Measurements from ENCODE around the gene CPD. TPM values are rescaled to one million over a fixed set of nuclear protein-coding genes. Genes with fewer than 3 reads are reported as not detected.

The CPD gene
- total RNA-seq, 2 experiments from 2014 or later, result 29.0 to 36.3 TPM

GRCh38 chr17:30388321-30389179 lies 9.8 kb downstream of the CPD start:
- DNase-seq, result no peak
- Mint-ChIP-seq H3K9me3 (ENCODE audit: low read depth) (no peaks in the 10 kb centered on the region), H3K4me3 (no peak overlapping the region), H3K36me3 (ENCODE audit: low read depth) (peaks cover 30% of the 10 kb centered on the region), H3K27me3 (no peaks in the 10 kb centered on the region), H3K27ac (no peak overlapping the region), H3K4me1 (peaks cover 4% of the 10 kb centered on the region)
- ChIA-PET POLR2A (interaction anchor here (0.5 kb wide), 1 partner anchor 25 kb away, joined by 3 read pairs; no protein-coding TSS in a partner anchor), CTCF (interaction anchor here (0.8 to 1.6 kb wide), 4 partner anchors 8 to 52 kb away, joined by 3 to 6 read pairs (median 4); no protein-coding TSS in a partner anchor)
- intact Hi-C loops (cut with DNase I, micrococcal nuclease), result no loop called here
- no peak for ATAC-seq

- intact Hi-C loops (cut with DNase I, micrococcal nuclease), result no loop called here
- CTCF ChIA-PET, result interaction anchor here (0.6 kb wide), 1 partner anchor 1107 kb away, joined by 3 read pairs; no protein-coding TSS in a partner anchor
- no peak for ATAC-seq
- Mint-ChIP-seq H3K4me1 (peaks cover 10% of the 10 kb centered on the region), H3K9me3 (ENCODE audit: low read depth) (no peaks in the 10 kb centered on the region), H3K36me3 (ENCODE audit: low read depth) (peaks cover 35% of the 10 kb centered on the region), H3K4me3 (no peak overlapping the region), H3K27me3 (no peaks in the 10 kb centered on the region), H3K27ac (no peak overlapping the region)
- POLR2A ChIA-PET, result no interaction called here
- no peak for DNase-seq
Observed at GRCh38 chr17:30389756-30390300, 11.1 kb downstream of the CPD start.

GRCh38 chr17:30391534-30391933 lies 12.8 kb downstream of the CPD start:
- DNase-seq (no peak), ATAC-seq (no peak)
- peaks cover 28% of the 10 kb centered on the region for H3K36me3 Mint-ChIP-seq (ENCODE audit: low read depth)
- POLR2A ChIA-PET, result no interaction called here
- H3K9me3 Mint-ChIP-seq (ENCODE audit: low read depth), result no peaks in the 10 kb centered on the region
- H3K4me1 Mint-ChIP-seq, result peaks cover 19% of the 10 kb centered on the region
- CTCF ChIA-PET, result interaction anchor here (0.7 kb wide), 1 partner anchor 10 kb away, joined by 3 read pairs; no protein-coding TSS in a partner anchor
- no peaks in the 10 kb centered on the region for H3K27me3 Mint-ChIP-seq
- intact Hi-C loops (cut with DNase I, micrococcal nuclease), result no loop called here
- H3K4me3 Mint-ChIP-seq, result no peak overlapping the region
- H3K27ac Mint-ChIP-seq, result no peak overlapping the region

GRCh38 chr17:30393491-30393890 lies 14.8 kb downstream of the CPD start:
- H3K27me3 Mint-ChIP-seq, result no peaks in the 10 kb centered on the region
- no peak overlapping the region for H3K27ac Mint-ChIP-seq
- no peak for DNase-seq
- ChIA-PET CTCF (interaction anchor here (0.9 to 2.4 kb wide), 4 partner anchors 9 to 285 kb away, joined by 3 to 6 read pairs (median 4); no protein-coding TSS in a partner anchor), POLR2A (no interaction called here)
- H3K4me1 Mint-ChIP-seq, result peaks cover 23% of the 10 kb centered on the region
- peaks cover 26% of the 10 kb centered on the region for H3K36me3 Mint-ChIP-seq (ENCODE audit: low read depth)
- H3K4me3 Mint-ChIP-seq, result no peak overlapping the region
- H3K9me3 Mint-ChIP-seq (ENCODE audit: low read depth), result no peaks in the 10 kb centered on the region
- intact Hi-C loops (cut with DNase I, micrococcal nuclease), result no loop called here
- ATAC-seq, result no peak

GRCh38 chr17:30393911-30394867 lies 15.5 kb downstream of the CPD start:
- H3K36me3 Mint-ChIP-seq (ENCODE audit: low read depth), result peaks cover 26% of the 10 kb centered on the region
- no peak overlapping the region for H3K4me3 Mint-ChIP-seq
- no peak overlapping the region for H3K27ac Mint-ChIP-seq
- H3K9me3 Mint-ChIP-seq (ENCODE audit: low read depth), result no peaks in the 10 kb centered on the region
- ChIA-PET POLR2A (no interaction called here), CTCF (interaction anchor here (0.6 to 2.4 kb wide), 6 partner anchors 8 to 286 kb away, joined by 3 to 6 read pairs (median 3); no protein-coding TSS in a partner anchor)
- no peaks in the 10 kb centered on the region for H3K27me3 Mint-ChIP-seq
- DNase-seq (no peak), ATAC-seq (no peak)
- intact Hi-C loops (cut with DNase I, micrococcal nuclease), result no loop called here
- peaks cover 23% of the 10 kb centered on the region for H3K4me1 Mint-ChIP-seq

GRCh38 chr17:30395398-30396022 lies 16.8 kb downstream of the CPD start:
- intact Hi-C loops (cut with DNase I, micrococcal nuclease), result no loop called here
- ATAC-seq, result no peak
- POLR2A ChIA-PET, result no interaction called here
- no peak overlapping the region for H3K27ac Mint-ChIP-seq
- no peak for DNase-seq
- H3K4me3 Mint-ChIP-seq, result no peak overlapping the region
- H3K27me3 Mint-ChIP-seq, result no peaks in the 10 kb centered on the region
- no peaks in the 10 kb centered on the region for H3K9me3 Mint-ChIP-seq (ENCODE audit: low read depth)
- CTCF ChIA-PET, result interaction anchor here (0.6 to 2.4 kb wide), 5 partner anchors 8 to 300 kb away, joined by 3 to 6 read pairs (median 4); no protein-coding TSS in a partner anchor
- H3K36me3 Mint-ChIP-seq (ENCODE audit: low read depth), result peaks cover 24% of the 10 kb centered on the region
- H3K4me1 Mint-ChIP-seq, result peaks cover 20% of the 10 kb centered on the region

GRCh38 chr17:30396129-30396528 lies 17.4 kb downstream of the CPD start:
- intact Hi-C loops (cut with DNase I, micrococcal nuclease), result no loop called here
- Mint-ChIP-seq H3K4me1 (peaks cover 20% of the 10 kb centered on the region), H3K27ac (no peak overlapping the region), H3K9me3 (ENCODE audit: low read depth) (no peaks in the 10 kb centered on the region), H3K27me3 (no peaks in the 10 kb centered on the region), H3K4me3 (no peak overlapping the region), H3K36me3 (ENCODE audit: low read depth) (peaks cover 25% of the 10 kb centered on the region)
- DNase-seq (no peak), ATAC-seq (no peak)
- POLR2A ChIA-PET, result no interaction called here
- CTCF ChIA-PET, result interaction anchor here (1.4 to 1.6 kb wide), 2 partner anchors 9 to 301 kb away, joined by 4 to 6 read pairs; no protein-coding TSS in a partner anchor

GRCh38 chr17:30396612-30397011 lies 17.9 kb downstream of the CPD start:
- POLR2A ChIA-PET, result no interaction called here
- Mint-ChIP-seq H3K4me1 (peaks cover 20% of the 10 kb centered on the region), H3K27ac (no peak overlapping the region), H3K36me3 (ENCODE audit: low read depth) (peaks cover 27% of the 10 kb centered on the region), H3K4me3 (no peak overlapping the region), H3K27me3 (no peaks in the 10 kb centered on the region), H3K9me3 (ENCODE audit: low read depth) (no peaks in the 10 kb centered on the region)
- intact Hi-C loops (cut with DNase I, micrococcal nuclease), result no loop called here
- ATAC-seq (no peak), DNase-seq (no peak)
- CTCF ChIA-PET, result interaction anchor here (1.6 kb wide), 1 partner anchor 9 kb away, joined by 6 read pairs; no protein-coding TSS in a partner anchor

GRCh38 chr17:30398328-30399041 lies 19.8 kb downstream of the CPD start:
- Mint-ChIP-seq H3K27me3 (no peaks in the 10 kb centered on the region), H3K9me3 (ENCODE audit: low read depth) (no peaks in the 10 kb centered on the region), H3K4me1 (peaks cover 20% of the 10 kb centered on the region), H3K36me3 (ENCODE audit: low read depth) (peaks cover 33% of the 10 kb centered on the region), H3K4me3 (no peak overlapping the region), H3K27ac (no peak overlapping the region)
- intact Hi-C loops (cut with DNase I, micrococcal nuclease), result no loop called here
- POLR2A ChIA-PET, result no interaction called here
- ATAC-seq, result no peak
- DNase-seq, result no peak
- CTCF ChIA-PET, result interaction anchor here (0.6 to 0.7 kb wide), 2 partner anchors 59 to 174 kb away, joined by 3 read pairs; no protein-coding TSS in a partner anchor

GRCh38 chr17:30401097-30401496 lies 22.4 kb downstream of the CPD start:
- no peak for DNase-seq
- Mint-ChIP-seq H3K4me1 (peaks cover 16% of the 10 kb centered on the region), H3K27ac (no peak overlapping the region), H3K9me3 (ENCODE audit: low read depth) (no peaks in the 10 kb centered on the region), H3K27me3 (no peaks in the 10 kb centered on the region), H3K36me3 (ENCODE audit: low read depth) (peaks cover 28% of the 10 kb centered on the region), H3K4me3 (no peak overlapping the region)
- CTCF ChIA-PET, result interaction anchor here (0.6 to 0.7 kb wide), 2 partner anchors 132 to 275 kb away, joined by 3 to 4 read pairs; no protein-coding TSS in a partner anchor
- intact Hi-C loops (cut with DNase I, micrococcal nuclease), result no loop called here
- POLR2A ChIA-PET, result no interaction called here
- ATAC-seq, result no peak
